GM12878 (cell line): Measurements from ENCODE around the gene RDH5. TPM values are rescaled to one million over a fixed set of nuclear protein-coding genes. Genes with fewer than 3 reads are reported as not detected.

Experiments
- ATAC-seq: fragments of 200-7000 bp; cut with Tn5 transposase; 3 replicates; pipeline ENCODE4 v1.9.1; 2020; ENCODE audit warnings: mild to moderate bottlenecking, moderate library complexity
- BruUV-seq: library from RNA; stranded (reverse); fragments of 400-500 nt; replicated peaks from 2 replicates; lab custom pipeline; 2021; lab: Mats Ljungman, UMichigan
- CTCF ChIA-PET: fragments of 300-600 bp; sonication (Branson Sonifier 250); formaldehyde crosslinking; extraction: SDS; loops from one replicate; lab custom pipeline; 2021; ENCODE audit warnings: inconsistent platforms; lab: Yijun Ruan, JAX
- POLR2A ChIA-PET: fragments of 350-600 bp; formaldehyde crosslinking; extraction: SDS; loops from one replicate; lab custom pipeline; 2021; ENCODE audit warnings: inconsistent platforms; lab: Charles Lee
- RAD21 ChIA-PET: fragments of 300-600 bp; sonication (Branson Sonifier 250); formaldehyde crosslinking; loops from one replicate; lab custom pipeline; 2023; ENCODE audit warnings: antibody characterized with exemption; ENCODE audit not compliant: unreplicated experiment; lab: Charles Lee
- SMC1A ChIA-PET: fragments of 300-600 bp; sonication (Branson Sonifier 250); formaldehyde crosslinking; loops from one replicate; lab custom pipeline; 2023; ENCODE audit not compliant: unreplicated experiment, uncharacterized antibody; lab: Charles Lee
- DNase-seq: peaks from one replicate; pipeline ENCODE4 v3.0.0-alpha.2; 2011; ENCODE audit warnings: low read depth, low spot score
- FAIRE-seq: peaks from 3 replicates; lab custom pipeline; 2011; peaks lifted over from hg19 to GRCh38; lab: Jason Lieb, UNC
- H2AFZ ChIP-seq: 2 replicates; pipeline ENCODE4 v1.6.0; 2011; ENCODE audit warnings: low read depth, low read length, control low read depth; ENCODE audit not compliant: control insufficient read depth
- H3K27ac ChIP-seq: 2 replicates; pipeline ENCODE4 v1.5.1; 2011; ENCODE audit warnings: control low read depth; ENCODE audit not compliant: control insufficient read depth, insufficient read depth
- H3K27me3 ChIP-seq, 2 experiments: replicated peaks in 1 of 2; 2 replicates each; pipeline versions ENCODE4 v1.6.0 to v1.6.1; 2011; ENCODE audit warnings: low read length in 1 of 2; ENCODE audit not compliant: control insufficient read depth in 2 of 2, insufficient read depth in 2 of 2
- H3K36me3 ChIP-seq, 2 experiments: 2 replicates each; pipeline ENCODE4 v1.5.1; 2011; ENCODE audit warnings: low read length in 1 of 2; ENCODE audit not compliant: control insufficient read depth in 2 of 2, insufficient read depth in 2 of 2
- H3K4me1 ChIP-seq: 2 replicates; pipeline ENCODE4 v1.6.1; 2011; ENCODE audit warnings: mild to moderate bottlenecking, low read length, moderate library complexity, mixed read lengths; ENCODE audit not compliant: control insufficient read depth, insufficient read depth
- H3K4me2 ChIP-seq: 2 replicates; pipeline ENCODE4 v1.6.0; 2011; ENCODE audit warnings: control low read depth; ENCODE audit not compliant: control insufficient read depth, insufficient read depth
- H3K4me3 ChIP-seq: fragments of 200-600 bp; sonication (generic); 2 replicates; pipeline ENCODE4 v1.5.1; 2016
- H3K79me2 ChIP-seq: 2 replicates; pipeline ENCODE4 v1.6.0; 2011; ENCODE audit warnings: low read length; ENCODE audit not compliant: control insufficient read depth, insufficient read depth
- H3K9ac ChIP-seq: 2 replicates; pipeline ENCODE4 v1.8.0; 2011; ENCODE audit warnings: low read length, control low read depth, mixed read lengths; ENCODE audit not compliant: control insufficient read depth, insufficient read depth
- H3K9me3 ChIP-seq: replicated peaks from 3 replicates; pipeline ENCODE4 v1.5.1; 2011; ENCODE audit warnings: mild to moderate bottlenecking, low read length; ENCODE audit not compliant: control insufficient read depth, insufficient read depth
- H4K20me1 ChIP-seq: 2 replicates; pipeline ENCODE4 v1.6.0; 2011; ENCODE audit not compliant: control insufficient read depth, insufficient read depth
- BHLHE40 ChIP-seq, 2 experiments: fragments of 450-650 bp in 1 of 2; IDR thresholded peaks; 2 replicates each; pipeline ENCODE4 v1.6.1; 2011 to 2017; ENCODE audit warnings: low read depth in 2 of 2, borderline replicate concordance in 1 of 2, improper control_type of control experiment in 1 of 2, low read length in 1 of 2, mild to moderate bottlenecking in 1 of 2
- CHD4 ChIP-seq: fragments of 200-600 bp; sonication (generic); IDR thresholded peaks from 2 replicates; pipeline ENCODE4 v1.6.1; 2016; ENCODE audit warnings: mild to moderate bottlenecking
- HDAC6 ChIP-seq: fragments of 200-600 bp; sonication (generic); IDR thresholded peaks from one replicate; pipeline ENCODE4 v1.8.0; 2017; ENCODE audit warnings: antibody characterized with exemption; ENCODE audit not compliant: unreplicated experiment
- MEF2B ChIP-seq: fragments of 450-650 bp; IDR thresholded peaks from 2 replicates; pipeline ENCODE4 v1.6.1; 2018; ENCODE audit warnings: mild to moderate bottlenecking, moderate library complexity; ENCODE audit not compliant: partially characterized antibody, poor library complexity, severe bottlenecking
- NFIC ChIP-seq: IDR thresholded peaks from 2 replicates; pipeline ENCODE4 v1.6.1; 2012; ENCODE audit warnings: low read depth, mild to moderate bottlenecking, inconsistent platforms, low read length, moderate library complexity
- WGBS: methylation state at CpG from one replicate; pipeline ENCODE4 v1.1.6; 2016; ENCODE audit warnings: low lambda C conversion rate; ENCODE audit not compliant: insufficient replicate concordance, insufficient coverage; ENCODE audit errors: missing lambda C conversion rate; 5-methylcytosine and 5-hydroxymethylcytosine counted together
- in situ Hi-C: fragments of 300-500 bp; cut with MboI; formaldehyde crosslinking; loops from 9 replicates; pipeline ENCODE4 v1.14.3; 2018; ENCODE audit warnings: mixed read lengths
- intact Hi-C: fragments of 100-400 bp; cut with micrococcal nuclease; formaldehyde crosslinking; loops from one replicate; pipeline ENCODE4 v1.14.2; 2022; ENCODE audit not compliant: unreplicated experiment
- polyA plus RNA-seq, 11 experiments: library from polyadenylated mRNA; depleted of rRNA in 4 of 11; unstranded in 6 of 11; stranded (reverse) in 5 of 11; fragments of >200 nt; fragmentation: Nextera tagmentation in 4 of 11; fragmentation: Illumina TruSeq in 1 of 11; extraction: Ambion mirVana in 4 of 11; extraction: Trizol in 1 of 11; gene quantifications; 1 replicate in 1 of 11; 2 replicates in 10 of 11; pipeline versions ENCODE4 v1.2.1 to v1.2.3, GENCODE V29; 2011 to 2016; ENCODE audit warnings: inconsistent platforms in 2 of 11, missing spikeins in 2 of 11, low read depth in 1 of 11
- total RNA-seq, 4 experiments: library from RNA; depleted of rRNA in 3 of 4; stranded (reverse); fragments of >200 nt in 3 of 4; fragmentation: Illumina TruSeq in 1 of 4; extraction: Trizol in 1 of 4; gene quantifications; 2 replicates each; pipeline versions ENCODE4 v1.2.1 to v1.2.3, GENCODE V29; 2013 to 2021

Gene RDH5
- total and polyA plus RNA-seq, 10 of the 15 experiments (the other 5 are each of a cell fraction or from before 2014, with no cell fraction given): 2.6 to 11.6 (median 7.3) TPM

GRCh38 chr12:55745361-55746173 is 25.4 kb downstream of the RDH5 start:
- H4K20me1 ChIP-seq: no peaks in the 10 kb centered on the region
- H3K9me3 ChIP-seq: no peaks in the 10 kb centered on the region
- RAD21 ChIA-PET: interaction anchor here (0.6 to 3.5 kb wide), 17 partner anchors 7 to 292 kb away, joined by 3 to 14 read pairs (median 4); partner anchors contain the start of genes CD63, ORMDL2, PMEL and PYM1
- SMC1A ChIA-PET: interaction anchor here (0.6 to 4.4 kb wide), 20 partner anchors 8 to 295 kb away, joined by 3 to 21 read pairs (median 4); partner anchors contain the start of genes DNAJC14, ORMDL2, RAB5B and SARNP
- H3K27me3 ChIP-seq: no peaks in the 10 kb centered on the region
- DNase-seq: no peak
- CTCF ChIA-PET: interaction anchor here (0.5 to 5.0 kb wide), 17 partner anchors 8 to 284 kb away, joined by 3 to 32 read pairs (median 4); partner anchors contain the start of genes CD63, ORMDL2, PYM1 and SARNP
- in situ Hi-C loops: no loop called here
- peak; percentile 11 for ATAC-seq
- H3K4me2 ChIP-seq: peak overlapping the region; percentile 36
- WGBS: 47% methylated on average over 10 of the region's 13 CpGs
- no TSS peak for BruUV-seq
- intact Hi-C loops: no loop called here
- peaks cover 4 to 5% of the 10 kb centered on the region in 2 experiments; a peak in 2 of 4 replicates for H3K36me3 ChIP-seq
- FAIRE-seq: peak; percentile 35
- TF ChIP-seq NFIC (no peak), MEF2B (peak; percentile 64), HDAC6 (no peak), CHD4 (no peak), BHLHE40 (IDR thresholded peaks at IDR 0.05; ENCODE audit: borderline replicate concordance in 1 of 2, low read depth in 2 of 2, low read length in 1 of 2) (peak in 1 of 2 experiments; percentile 53; a peak in 1 of 4 replicates)
- peak overlapping the region; percentile 39 for H2AFZ ChIP-seq
- no peak overlapping the region for H3K27ac ChIP-seq
- POLR2A ChIA-PET: interaction anchor here (0.6 to 5.7 kb wide), 16 partner anchors 8 to 476 kb away, joined by 3 to 38 read pairs (median 4); partner anchors contain the start of genes CD63, DNAJC14, ORMDL2 and PYM1
- H3K4me3 ChIP-seq: peak overlapping the region; percentile 79
- peaks cover 5% of the 10 kb centered on the region for H3K4me1 ChIP-seq
- peaks cover 2% of the 10 kb centered on the region for H3K79me2 ChIP-seq
- no peak overlapping the region for H3K9ac ChIP-seq
